PC-3 (cell line): ENCODE results near the gene CD99L2. TPM values are rescaled to one million over a fixed set of nuclear protein-coding genes. Genes with fewer than 3 reads are reported as not detected.

Source experiments
- ATAC-seq: fragments of 200-7000 bp; cut with Tn5 transposase; 2 replicates; pipeline ENCODE4 v1.9.1; 2020; ENCODE audit warnings: mild to moderate bottlenecking, moderate library complexity
- BruUV-seq: library from RNA; stranded (reverse); fragments of 400-500 nt; replicated peaks from 2 replicates; lab custom pipeline; 2021; lab: Mats Ljungman, UMichigan
- CTCF ChIA-PET: fragments of 300-600 bp; sonication (Branson Sonifier 250); formaldehyde crosslinking; loops from one replicate; lab custom pipeline; 2022; ENCODE audit warnings: antibody characterized with exemption; lab: Charles Lee
- POLR2A ChIA-PET: fragments of 300-600 bp; sonication (Branson Sonifier 250); formaldehyde crosslinking; loops from one replicate; lab custom pipeline; 2022; ENCODE audit warnings: antibody characterized with exemption; ENCODE audit not compliant: unreplicated experiment; lab: Charles Lee
- DNase-seq: peaks from one replicate; pipeline ENCODE4 v3.0.0-alpha.2; 2015
- H2AFZ ChIP-seq: fragments of 300-600 bp; sonication (generic); 2 replicates; pipeline ENCODE4 v1.6.0; 2016; ENCODE audit warnings: antibody characterized with exemption, low read length
- H3F3A ChIP-seq: fragments of 300-600 bp; sonication (generic); one replicate; pipeline ENCODE4 v1.6.0; 2017; ENCODE audit warnings: antibody characterized with exemption, low read length, control low read depth, mild to moderate bottlenecking; ENCODE audit not compliant: unreplicated experiment
- H3K27ac ChIP-seq: fragments of 300-600 bp; sonication (generic); 2 replicates; pipeline ENCODE4 v1.5.1; 2016; ENCODE audit warnings: mild to moderate bottlenecking, low read length
- H3K27me3 ChIP-seq: fragments of 300-600 bp; sonication (generic); 2 replicates; pipeline ENCODE4 v1.6.1; 2016; ENCODE audit warnings: low read length, mixed read lengths
- H3K36me3 ChIP-seq: fragments of 300-600 bp; sonication (generic); 2 replicates; pipeline ENCODE4 v1.6.1; 2016; ENCODE audit warnings: low read depth, mixed run types, low read length, mixed read lengths
- H3K4me1 ChIP-seq: fragments of 300-600 bp; sonication (generic); 2 replicates; pipeline ENCODE4 v1.5.1; 2016; ENCODE audit warnings: low read length; ENCODE audit not compliant: insufficient read depth
- H3K4me2 ChIP-seq: fragments of 300-600 bp; sonication (generic); 2 replicates; pipeline ENCODE4 v1.6.0; 2016; ENCODE audit warnings: low read length
- H3K4me3 ChIP-seq: fragments of 300-600 bp; sonication (generic); 2 replicates; pipeline ENCODE4 v1.5.1; 2016; ENCODE audit warnings: mild to moderate bottlenecking, low read length, mixed read lengths
- H3K79me2 ChIP-seq: fragments of 300-600 bp; sonication (generic); 2 replicates; pipeline ENCODE4 v1.6.1; 2017; ENCODE audit warnings: low read length, mixed read lengths
- H3K9ac ChIP-seq: fragments of 300-600 bp; sonication (generic); 2 replicates; pipeline ENCODE4 v1.6.0; 2016; ENCODE audit warnings: mild to moderate bottlenecking, low read length
- H3K9me2 ChIP-seq: fragments of 300-600 bp; sonication (generic); replicated peaks from 2 replicates; pipeline ENCODE4 v1.6.1; 2016; ENCODE audit warnings: mixed run types, low read length, mixed read lengths
- H3K9me3 ChIP-seq: fragments of 300-600 bp; sonication (generic); 2 replicates; pipeline ENCODE4 v1.6.1; 2016; ENCODE audit warnings: low read length, mixed read lengths
- H4K20me1 ChIP-seq: fragments of 300-600 bp; sonication (generic); 2 replicates; pipeline ENCODE4 v1.6.1; 2016; ENCODE audit warnings: low read length, mixed read lengths
- EZH2 ChIP-seq: fragments of 300-600 bp; sonication (generic); IDR thresholded peaks from one replicate; pipeline ENCODE4 v1.6.1; 2017; ENCODE audit warnings: antibody characterized with exemption, mild to moderate bottlenecking, low read length; ENCODE audit not compliant: unreplicated experiment
- EZH2phosphoT487 ChIP-seq: fragments of 300-600 bp; sonication (generic); IDR thresholded peaks from 2 replicates; pipeline ENCODE4 v1.6.1; 2018; ENCODE audit warnings: mild to moderate bottlenecking, antibody characterized with exemption, low read length, borderline replicate concordance
- intact Hi-C: fragments of 100-400 bp; cut with micrococcal nuclease; formaldehyde crosslinking; loops from 2 replicates; pipeline ENCODE4 v1.9.0; 2023
- total RNA-seq: library from RNA; depleted of rRNA; stranded (reverse); fragments of >200 nt; gene quantifications from 2 replicates; pipeline ENCODE4 v1.2.3, GENCODE V29; 2014
- TF ChIP-seq, protein P1 (sequence below): fragments of 300-600 bp; sonication (generic); conservative IDR thresholded peaks from 2 replicates; pipeline ENCODE4 v1.5.1; 2017; ENCODE audit warnings: antibody characterized with exemption, low read depth, mild to moderate bottlenecking, low read length

The CD99L2 gene
- total RNA-seq, 1 experiment from 2014 or later, result 9.4 TPM

DNA sequence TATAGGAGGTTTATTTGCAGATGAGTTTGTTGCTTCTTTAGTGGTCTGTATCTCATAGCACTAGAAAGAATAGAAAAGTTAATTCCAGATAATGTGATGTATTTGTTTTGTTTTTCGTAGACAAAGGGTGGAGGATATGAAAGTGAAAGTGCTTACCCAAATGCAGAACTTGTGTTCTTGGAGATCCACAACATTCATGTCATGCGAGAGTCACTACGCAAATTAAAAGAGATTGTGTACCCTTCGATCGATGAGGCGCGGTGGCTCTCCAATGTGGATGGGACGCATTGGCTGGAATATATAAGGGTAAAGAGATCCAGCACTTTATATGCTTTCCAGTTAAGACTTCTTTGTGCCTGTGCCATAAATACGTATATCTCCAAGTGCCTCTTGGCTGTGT lies 162.0 kb downstream of the CD99L2 start:
- H3K4me1 ChIP-seq, result peaks cover 3% of the 10 kb centered on the region
- no peak overlapping the region for H3K27ac ChIP-seq
- no peak overlapping the region for H3K9ac ChIP-seq
- peaks cover 38% of the 10 kb centered on the region; the same call in 1 of the 2 replicates for H3K36me3 ChIP-seq
- H3K27me3 ChIP-seq, result no peaks in the 10 kb centered on the region
- ATAC-seq (no peak), DNase-seq (no peak)
- ChIA-PET CTCF (no interaction called here), POLR2A (no interaction called here)
- no peak overlapping the region for H3K4me3 ChIP-seq
- no peaks in the 10 kb centered on the region for H3K9me3 ChIP-seq
- H2AFZ ChIP-seq, result no peak overlapping the region
- no peaks in the 10 kb centered on the region for H4K20me1 ChIP-seq
- no TSS peak for BruUV-seq
- intact Hi-C loops, result no loop called here
- peaks cover 2% of the 10 kb centered on the region for H3F3A ChIP-seq
- no peaks in the 10 kb centered on the region for H3K79me2 ChIP-seq
- TF ChIP-seq, protein P1, sequence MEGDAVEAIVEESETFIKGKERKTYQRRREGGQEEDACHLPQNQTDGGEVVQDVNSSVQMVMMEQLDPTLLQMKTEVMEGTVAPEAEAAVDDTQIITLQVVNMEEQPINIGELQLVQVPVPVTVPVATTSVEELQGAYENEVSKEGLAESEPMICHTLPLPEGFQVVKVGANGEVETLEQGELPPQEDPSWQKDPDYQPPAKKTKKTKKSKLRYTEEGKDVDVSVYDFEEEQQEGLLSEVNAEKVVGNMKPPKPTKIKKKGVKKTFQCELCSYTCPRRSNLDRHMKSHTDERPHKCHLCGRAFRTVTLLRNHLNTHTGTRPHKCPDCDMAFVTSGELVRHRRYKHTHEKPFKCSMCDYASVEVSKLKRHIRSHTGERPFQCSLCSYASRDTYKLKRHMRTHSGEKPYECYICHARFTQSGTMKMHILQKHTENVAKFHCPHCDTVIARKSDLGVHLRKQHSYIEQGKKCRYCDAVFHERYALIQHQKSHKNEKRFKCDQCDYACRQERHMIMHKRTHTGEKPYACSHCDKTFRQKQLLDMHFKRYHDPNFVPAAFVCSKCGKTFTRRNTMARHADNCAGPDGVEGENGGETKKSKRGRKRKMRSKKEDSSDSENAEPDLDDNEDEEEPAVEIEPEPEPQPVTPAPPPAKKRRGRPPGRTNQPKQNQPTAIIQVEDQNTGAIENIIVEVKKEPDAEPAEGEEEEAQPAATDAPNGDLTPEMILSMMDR, result no peak
- TF ChIP-seq EZH2, result no peak
- TF ChIP-seq EZH2phosphoT487, result no peak
- H3K4me2 ChIP-seq, result no peak overlapping the region
- no peaks in the 10 kb centered on the region for H3K9me2 ChIP-seq

GRCh38 chrX:150731795-150732194 lies 166.7 kb downstream of the CD99L2 start:
- no peaks in the 10 kb centered on the region for H3K9me2 ChIP-seq
- BruUV-seq, result no TSS peak
- no peak overlapping the region for H3K4me2 ChIP-seq
- TF ChIP-seq, protein P1, result no peak
- TF ChIP-seq EZH2phosphoT487, result no peak
- TF ChIP-seq EZH2, result no peak
- DNase-seq (peak; percentile 71), ATAC-seq (peak; percentile 91)
- H3K9me3 ChIP-seq, result no peaks in the 10 kb centered on the region
- H3K4me3 ChIP-seq, result no peak overlapping the region
- no peak overlapping the region for H3K9ac ChIP-seq
- no peak overlapping the region for H2AFZ ChIP-seq
- H3F3A ChIP-seq, result peaks cover 4% of the 10 kb centered on the region
- H3K79me2 ChIP-seq, result no peaks in the 10 kb centered on the region
- H3K27ac ChIP-seq, result peak overlapping the region; percentile 61
- H3K4me1 ChIP-seq, result peaks cover 7% of the 10 kb centered on the region
- H4K20me1 ChIP-seq, result no peaks in the 10 kb centered on the region
- no peaks in the 10 kb centered on the region for H3K27me3 ChIP-seq
- POLR2A ChIA-PET, result no interaction called here
- CTCF ChIA-PET, result no interaction called here
- H3K36me3 ChIP-seq, result peaks cover 38% of the 10 kb centered on the region; the same call in 1 of the 2 replicates
- intact Hi-C loops, result no loop called here

DNA sequence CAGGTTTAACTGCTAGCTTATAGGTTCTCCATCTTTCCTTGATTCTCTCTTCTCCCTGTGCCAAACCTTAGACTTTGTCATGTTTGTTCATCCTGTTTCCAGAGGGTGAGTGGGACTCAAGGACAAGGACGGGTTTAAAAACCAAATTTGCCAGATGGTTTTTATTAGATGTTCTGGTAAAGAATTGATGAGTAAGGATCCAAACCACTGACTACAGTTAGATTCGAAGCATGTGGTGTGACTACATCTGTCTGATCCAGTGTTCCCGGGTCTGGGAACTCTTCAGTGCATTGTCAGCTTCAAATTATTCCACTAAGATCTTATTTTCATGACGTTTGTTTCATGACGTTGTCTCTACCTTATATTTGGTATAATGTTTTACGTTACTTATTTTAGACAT lies 167.7 kb downstream of the CD99L2 start:
- POLR2A ChIA-PET, result no interaction called here
- no peak overlapping the region for H2AFZ ChIP-seq

More for the DNA sequence above, 167.7 kb downstream of the CD99L2 start:
- Histone ChIP-seq H4K20me1 (no peaks in the 10 kb centered on the region), H3K4me3 (no peak overlapping the region), H3K4me1 (peaks cover 7% of the 10 kb centered on the region), H3K9ac (no peak overlapping the region), H3F3A (peaks cover 4% of the 10 kb centered on the region), H3K4me2 (no peak overlapping the region), H3K27ac (peak overlapping the region; percentile 61; the same call in 1 of the 2 replicates), H3K79me2 (peaks cover 8% of the 10 kb centered on the region), H3K9me2 (no peaks in the 10 kb centered on the region), H3K36me3 (peaks cover 35% of the 10 kb centered on the region; the same call in 1 of the 2 replicates), H3K9me3 (no peaks in the 10 kb centered on the region), H3K27me3 (no peaks in the 10 kb centered on the region)
- intact Hi-C loops, result no loop called here
- BruUV-seq, result no TSS peak
- ATAC-seq (no peak), DNase-seq (no peak)
- CTCF ChIA-PET, result no interaction called here
- TF ChIP-seq, protein P1, result no peak
- TF ChIP-seq EZH2 (no peak), EZH2phosphoT487 (no peak)
